CD4-positive, alpha-beta T cell treated with Interleukin-1 beta for 1 hour (primary cell): ENCODE results near the gene MAL.

Source experiments
- DNase-seq, 2 donors: peaks; one replicate each; pipeline ENCODE4 v3.0.0-alpha.2; 2020 to 2022

The MAL gene

DNA sequence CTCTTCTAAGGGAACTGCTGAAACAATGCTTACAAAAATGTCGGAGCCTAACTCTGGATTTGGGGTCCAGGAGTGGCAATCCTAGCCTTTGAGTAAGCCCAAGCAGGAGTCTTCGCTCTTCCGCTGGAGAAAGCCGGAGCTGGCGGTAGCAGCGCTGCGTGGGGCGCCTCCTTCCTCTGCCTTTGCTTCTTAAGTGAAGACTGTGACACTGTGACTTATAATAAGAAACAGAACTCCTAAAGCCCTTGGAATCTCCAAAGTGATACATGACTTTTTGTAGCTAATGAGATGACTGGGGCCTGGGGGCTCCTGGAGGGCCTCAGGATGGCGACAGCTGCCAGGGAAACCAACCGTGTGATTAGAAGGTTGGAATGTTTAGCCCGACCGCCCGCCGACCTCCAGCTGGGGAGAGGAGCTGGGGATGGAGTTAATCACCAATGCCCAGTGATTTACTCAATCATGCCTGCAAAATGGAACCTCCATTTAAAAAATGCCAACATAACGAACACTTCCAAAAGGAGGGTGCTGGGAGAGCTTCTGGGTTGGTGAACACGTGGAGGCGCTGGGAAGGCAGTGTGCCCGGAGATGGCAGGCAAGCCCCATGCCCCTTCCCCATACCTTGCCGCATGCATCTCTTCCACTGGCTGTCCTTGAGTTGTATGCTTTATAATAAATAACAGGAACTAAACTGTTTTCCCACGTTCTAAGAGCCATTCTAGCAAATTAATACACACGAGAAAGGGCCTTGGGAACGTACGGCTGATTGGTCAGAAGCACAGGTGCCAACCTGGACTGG, 29.0 kb upstream of the MAL start:
- no peak for DNase-seq

DNA sequence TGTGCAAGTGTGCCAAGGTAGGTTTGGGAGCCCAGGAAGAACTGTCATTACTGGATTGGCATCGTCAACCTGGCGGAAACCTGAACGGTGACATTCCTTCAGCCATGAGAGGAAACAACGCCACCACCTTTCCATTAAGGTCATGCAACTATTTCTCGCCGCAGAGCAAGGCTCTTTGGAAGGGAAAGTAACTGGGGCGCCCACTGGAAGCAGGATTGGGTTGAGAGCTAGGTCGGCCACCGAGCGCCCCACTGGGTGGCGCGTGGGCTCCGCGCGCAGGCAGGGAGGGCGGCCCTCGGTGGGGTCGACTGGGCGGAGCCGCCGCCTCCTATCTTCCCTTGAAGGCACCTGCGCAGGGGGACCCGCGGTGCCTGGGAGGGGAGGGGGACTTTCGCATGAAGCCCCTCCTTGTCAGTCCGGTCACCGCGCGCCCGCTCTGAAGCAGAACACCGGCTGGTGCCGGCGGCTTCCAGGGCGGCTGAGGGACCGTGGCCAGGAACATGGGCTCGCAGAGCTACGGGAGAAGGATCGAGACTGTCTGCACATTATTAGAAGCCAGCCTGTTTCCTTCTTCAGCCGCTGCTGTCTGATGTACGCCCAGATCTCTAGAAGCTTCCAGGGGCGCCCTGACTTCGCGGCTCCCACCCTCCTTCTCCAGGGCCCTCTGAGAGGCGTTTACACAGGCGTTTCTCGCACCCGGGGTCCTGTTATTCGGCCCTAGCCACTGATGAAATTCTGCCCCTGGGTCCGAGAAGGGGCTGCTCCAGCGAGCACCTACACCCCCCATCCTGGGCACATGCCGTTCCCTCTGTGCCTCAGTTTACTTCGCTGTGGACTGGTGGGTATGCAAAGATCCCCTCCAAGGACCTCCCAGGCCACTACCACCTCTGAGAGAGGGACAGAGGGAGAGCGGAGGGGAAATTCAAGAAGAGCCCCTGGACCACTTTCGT, 27.3 kb upstream of the MAL start:
- DNase-seq: no peak

DNA sequence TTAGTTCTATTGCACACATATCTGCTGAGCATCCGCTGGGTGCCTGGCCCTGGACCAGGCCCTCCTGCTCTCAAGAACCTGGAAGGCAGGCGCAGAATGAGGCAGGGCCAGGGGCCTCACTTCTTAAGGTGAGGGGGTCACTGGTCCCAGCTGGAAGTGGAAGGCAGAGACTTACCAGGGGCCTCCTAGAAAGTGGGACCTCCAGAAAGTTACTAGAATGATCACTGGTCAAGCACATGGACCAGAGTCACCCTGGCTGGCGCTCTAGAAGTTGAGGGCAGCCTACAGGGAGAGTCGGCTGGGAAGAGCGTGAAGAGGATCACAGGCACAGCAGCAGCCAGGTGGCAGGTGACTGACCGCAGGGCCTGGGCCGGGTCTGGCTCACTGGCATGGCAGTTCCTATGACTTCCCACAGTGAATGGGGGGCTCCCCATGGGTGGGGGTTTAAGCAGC, 26.1 kb upstream of the MAL start:
- no peak for DNase-seq

DNA sequence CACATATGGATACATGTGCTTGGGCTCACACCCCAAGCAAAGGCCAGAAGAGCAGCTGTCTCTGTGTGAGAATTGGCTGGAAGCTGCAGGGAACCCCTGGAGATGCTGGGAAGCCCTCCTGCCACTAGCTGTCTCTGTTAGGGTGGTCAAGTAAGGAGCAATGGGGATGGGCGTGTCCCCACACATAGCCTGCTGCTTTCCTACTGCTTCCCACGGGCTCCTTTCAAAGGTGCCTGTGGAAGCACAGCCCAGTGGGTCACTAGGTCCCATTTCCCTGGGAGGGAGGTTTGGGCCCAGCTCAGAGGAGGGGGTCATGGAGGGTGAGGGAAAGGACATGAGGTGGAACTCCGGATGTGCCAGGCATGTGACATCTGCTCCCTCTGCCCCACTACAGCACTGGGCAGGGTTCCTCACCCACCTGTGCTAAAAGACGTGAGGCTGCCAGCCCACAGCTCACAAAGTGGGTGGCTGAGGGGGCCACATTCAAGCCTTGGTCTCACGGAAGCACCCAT, 24.4 kb upstream of the MAL start:
- DNase-seq: no peak

DNA sequence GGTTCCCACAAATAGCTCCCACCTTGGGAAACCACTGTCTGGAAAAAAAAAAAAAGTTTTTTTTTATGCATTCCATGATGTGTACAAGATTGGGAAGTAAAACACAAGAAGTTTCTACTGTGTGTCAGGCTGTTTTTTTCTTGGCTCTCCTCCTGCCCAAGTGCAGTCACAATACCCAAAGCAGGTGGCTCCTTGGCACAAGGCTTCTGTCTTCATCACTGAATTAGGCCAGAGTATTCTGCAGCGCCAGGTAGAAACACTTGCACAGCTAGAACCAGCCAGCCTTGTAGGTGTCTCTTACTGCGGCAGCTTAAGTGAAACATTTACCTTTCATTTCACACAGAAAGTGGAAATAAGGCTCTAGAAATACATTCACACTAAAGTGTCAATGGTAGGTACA, 23.8 kb upstream of the MAL start:
- DNase-seq: no peak

DNA sequence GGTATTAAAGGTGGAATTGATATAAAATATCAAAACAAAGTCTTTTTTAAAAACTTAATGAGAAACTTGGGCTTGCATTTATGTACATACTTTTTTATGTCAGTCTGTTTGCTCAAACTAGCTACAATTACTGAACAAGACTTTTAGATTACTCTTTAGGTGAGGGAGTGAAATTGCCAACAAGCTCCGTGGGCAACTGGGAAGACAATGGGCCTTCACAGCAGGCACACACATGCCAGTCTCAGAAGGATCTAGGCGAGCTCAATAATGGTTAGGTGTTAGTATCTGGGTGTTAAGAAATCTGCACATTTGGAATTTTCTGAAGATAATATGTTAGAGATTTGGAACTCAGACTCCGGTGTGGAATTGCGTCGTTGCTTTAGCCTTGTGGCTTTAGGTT, 23.0 kb upstream of the MAL start:
- no peak for DNase-seq

DNA sequence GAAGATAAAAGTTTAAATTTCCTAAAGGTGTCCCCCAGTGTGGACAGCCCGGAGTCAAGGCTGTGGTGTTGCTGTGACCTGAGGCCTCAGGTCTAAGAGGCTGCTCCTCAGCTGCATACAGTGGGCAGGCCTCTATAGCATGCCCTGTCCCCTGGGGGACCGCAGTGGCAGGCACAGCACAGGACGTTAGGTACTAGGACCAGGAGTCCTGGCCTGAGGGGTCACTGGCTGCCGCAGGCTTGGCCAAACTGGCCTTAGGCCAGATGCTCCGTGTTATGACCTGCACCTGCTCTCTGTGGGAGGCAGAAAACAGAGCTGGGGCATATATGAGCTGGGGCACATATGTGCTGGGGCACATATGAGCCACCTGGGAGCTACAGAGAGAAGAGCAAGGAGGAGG, 21.2 kb upstream of the MAL start:
- DNase-seq: no peak

DNA sequence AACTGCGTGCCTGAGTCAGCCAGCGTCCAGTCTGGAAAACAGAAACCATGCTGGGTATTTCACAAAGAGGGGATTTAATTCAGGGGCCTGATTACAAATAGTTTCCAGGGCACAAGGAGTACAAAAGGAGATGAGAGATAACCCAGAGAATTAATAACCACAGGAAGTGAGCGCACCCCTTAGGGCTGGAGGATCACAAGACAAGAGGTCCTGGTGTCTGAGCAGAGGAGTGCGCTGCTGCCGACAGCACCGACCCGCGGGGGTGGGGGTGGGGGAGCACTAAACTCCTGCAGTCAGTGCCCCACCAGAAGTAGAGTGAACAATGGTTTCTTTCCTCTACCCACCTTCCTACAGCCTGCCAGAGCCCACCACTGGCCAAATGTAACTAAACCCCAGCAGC, 20.8 kb upstream of the MAL start:
- DNase-seq: no peak

DNA sequence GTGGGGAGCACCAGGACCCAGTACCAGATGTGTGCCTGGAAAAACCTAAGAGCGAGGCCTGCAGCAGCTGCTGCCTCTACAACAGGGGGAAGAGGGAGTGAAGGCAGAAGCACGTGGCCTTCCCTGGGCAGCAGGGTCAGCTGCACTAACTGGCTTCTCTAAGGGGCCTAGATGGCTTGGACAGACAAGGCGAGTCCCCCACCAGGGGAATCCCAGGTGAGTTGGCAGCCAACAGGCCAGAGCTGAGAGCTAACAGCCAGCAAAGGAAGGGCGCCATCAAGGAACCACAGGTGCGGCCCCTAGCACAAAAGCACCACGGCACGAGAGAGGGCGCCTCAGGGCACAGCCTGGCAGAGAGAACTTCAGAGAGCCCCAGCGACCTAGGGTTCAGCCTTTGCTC, 19.8 kb upstream of the MAL start:
- DNase-seq: no peak

DNA sequence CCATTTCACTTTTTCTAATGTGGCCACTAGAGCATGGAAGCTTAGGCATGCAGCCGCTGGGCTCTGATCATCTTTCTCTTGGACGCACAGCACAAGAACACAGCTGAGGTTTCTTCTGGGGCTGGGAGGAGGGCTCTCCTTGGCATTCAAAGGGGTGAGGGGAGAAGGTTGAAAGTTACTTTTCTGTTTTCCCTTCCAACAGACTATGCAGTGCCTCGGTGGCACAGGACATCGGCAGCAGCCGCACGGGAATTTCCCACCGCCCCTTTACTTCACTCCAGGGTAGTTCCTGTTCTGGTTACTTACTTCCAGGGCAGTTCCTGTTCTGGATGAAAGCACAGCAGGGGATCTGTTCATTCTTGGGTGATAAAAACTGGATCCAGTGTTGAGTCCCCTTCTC, 18.9 kb upstream of the MAL start:
- DNase-seq: no peak

DNA sequence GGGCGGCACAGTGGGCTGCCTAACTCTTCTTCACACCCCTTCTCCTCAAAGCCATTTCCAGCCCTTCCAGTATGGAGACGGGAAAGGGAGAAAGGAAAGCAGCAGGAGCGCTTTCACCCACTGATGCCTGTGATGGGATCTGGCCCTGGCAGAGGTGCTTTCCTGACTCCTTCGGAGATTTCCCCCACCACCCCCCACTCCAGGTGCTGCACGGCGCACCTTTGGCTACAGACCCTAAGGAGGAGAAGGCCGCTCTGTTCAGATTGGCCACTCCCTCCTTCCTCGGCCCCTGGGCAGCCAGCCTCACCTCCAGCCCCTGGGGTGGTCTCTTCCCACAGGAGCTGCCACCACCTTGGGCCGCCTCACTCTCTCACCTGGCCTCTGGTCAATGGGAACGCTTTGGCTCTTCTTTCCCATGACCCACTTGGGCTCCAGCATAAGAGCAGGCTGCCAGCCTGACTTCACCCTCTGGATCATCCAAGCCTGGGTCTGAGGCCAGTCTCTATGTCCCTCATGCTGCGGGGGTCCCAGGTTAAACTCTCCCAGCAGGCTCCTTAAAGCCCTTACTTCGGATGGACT, 18.4 kb upstream of the MAL start:
- DNase-seq: no peak

DNA sequence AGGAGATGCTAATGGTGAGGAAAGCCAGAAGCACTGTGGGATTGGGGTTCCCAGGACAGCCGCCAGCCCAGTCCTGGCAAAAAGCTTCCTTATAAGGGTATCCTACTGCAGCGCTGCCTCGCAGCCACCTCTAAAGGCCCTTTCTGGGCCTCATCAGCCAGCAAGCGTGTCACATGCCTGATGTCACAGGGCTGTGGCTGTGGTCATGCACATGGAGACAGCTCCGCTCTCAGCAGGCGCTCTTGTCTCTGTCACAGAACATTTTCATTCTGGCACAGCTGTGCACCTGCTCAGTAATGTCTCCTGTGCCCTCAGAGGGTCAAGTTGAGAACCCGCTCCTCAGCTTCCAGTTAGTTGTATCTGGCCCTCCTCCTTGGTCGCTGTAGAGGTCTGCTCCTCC, 17.7 kb upstream of the MAL start:
- no peak for DNase-seq

DNA sequence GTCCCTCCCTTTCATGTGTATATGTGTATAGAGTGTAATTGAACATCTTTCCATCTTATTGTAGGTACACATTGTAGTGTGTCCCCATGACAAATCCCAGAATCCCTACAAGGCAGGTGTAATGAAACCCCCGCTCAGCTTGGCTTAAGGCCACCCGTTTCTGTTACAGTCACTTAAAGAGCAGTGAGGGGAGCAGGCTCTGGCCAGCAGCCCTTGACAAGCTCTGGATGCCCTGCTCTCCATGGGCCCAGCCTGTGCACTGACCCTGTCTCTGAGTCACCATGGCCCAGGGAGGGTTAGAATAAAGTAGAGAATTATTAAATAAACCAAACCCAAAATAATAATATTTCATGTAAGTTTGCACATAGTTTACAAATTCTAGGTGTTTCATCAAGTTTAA, 17.2 kb upstream of the MAL start:
- no peak for DNase-seq

DNA sequence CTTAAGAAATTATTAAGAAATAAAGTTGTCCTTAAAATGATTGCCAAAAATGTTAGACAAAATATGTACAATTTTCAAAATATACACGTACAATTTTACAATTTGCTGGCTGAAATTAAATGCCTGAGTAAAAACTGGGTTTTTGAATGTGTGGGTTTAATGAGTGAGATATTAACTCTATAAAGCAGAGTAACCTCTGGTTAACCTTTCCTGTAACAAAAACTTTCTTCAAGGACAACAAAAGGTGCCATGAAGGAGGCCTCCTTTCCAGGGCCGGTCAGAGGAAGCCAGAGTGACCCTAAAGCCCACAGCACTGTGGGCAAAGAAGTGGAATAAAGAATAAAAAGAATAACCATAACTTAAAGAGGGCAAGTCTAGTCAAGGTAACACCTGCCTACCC, 16.5 kb upstream of the MAL start:
- DNase-seq: no peak

DNA sequence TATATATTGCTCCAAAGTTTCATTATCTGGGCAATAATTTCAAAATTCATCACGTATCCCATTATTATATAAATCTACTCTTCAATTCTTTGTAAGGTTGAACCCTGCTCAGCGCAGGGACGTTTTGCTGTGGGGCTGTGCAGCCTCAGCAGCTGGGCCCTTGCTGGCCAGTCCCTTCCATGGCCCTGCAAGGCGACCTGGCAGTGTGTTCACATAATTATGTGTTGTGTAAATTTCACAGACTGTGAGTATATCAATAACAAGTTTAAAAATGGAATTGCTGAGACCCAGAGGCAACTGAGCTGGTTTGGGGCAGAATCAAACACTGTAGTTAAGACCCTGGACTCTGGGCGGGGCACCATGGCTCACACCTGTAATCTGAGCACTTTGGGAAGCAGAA, 16.1 kb upstream of the MAL start:
- no peak for DNase-seq

DNA sequence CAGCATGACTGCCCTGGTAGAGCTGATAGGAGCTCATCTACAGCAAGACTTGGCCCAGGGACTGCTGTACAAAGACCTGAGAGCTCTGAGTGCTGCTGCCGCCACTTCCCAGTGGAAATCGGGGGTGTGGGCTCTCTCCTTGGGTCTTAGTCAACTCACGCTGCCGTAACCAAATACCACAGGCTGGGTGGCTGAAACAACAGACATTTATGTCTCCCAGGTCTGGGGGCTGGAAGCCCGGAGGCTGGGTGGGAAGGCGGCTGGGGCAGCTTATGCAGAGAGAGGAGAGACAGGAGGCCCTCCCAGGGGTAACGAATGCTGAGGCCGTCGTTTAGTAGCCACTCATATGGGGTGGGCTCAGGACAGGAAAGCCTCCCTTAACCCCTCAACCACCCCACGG, 15.4 kb upstream of the MAL start:
- DNase-seq: no peak

DNA sequence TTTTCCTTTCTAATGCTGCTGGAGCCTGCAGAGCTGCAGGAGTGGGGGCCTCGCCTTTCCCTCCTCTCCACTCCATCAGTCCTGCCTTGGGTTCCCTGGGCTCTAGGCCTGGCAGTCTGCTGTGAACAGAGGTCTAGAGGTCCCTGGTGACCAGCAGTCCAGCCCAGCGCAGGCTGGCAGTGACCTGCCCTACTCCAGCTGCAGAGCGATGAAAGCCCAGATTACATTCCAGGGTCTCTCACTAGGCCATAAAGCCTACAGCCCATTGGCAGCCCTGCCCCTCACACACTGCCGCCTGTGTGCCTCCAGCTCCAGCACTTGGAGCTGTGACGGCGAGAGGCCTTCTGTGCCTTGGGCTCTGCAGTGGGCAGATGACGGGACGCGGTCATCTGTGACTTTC, 14.8 kb upstream of the MAL start:
- no peak for DNase-seq

DNA sequence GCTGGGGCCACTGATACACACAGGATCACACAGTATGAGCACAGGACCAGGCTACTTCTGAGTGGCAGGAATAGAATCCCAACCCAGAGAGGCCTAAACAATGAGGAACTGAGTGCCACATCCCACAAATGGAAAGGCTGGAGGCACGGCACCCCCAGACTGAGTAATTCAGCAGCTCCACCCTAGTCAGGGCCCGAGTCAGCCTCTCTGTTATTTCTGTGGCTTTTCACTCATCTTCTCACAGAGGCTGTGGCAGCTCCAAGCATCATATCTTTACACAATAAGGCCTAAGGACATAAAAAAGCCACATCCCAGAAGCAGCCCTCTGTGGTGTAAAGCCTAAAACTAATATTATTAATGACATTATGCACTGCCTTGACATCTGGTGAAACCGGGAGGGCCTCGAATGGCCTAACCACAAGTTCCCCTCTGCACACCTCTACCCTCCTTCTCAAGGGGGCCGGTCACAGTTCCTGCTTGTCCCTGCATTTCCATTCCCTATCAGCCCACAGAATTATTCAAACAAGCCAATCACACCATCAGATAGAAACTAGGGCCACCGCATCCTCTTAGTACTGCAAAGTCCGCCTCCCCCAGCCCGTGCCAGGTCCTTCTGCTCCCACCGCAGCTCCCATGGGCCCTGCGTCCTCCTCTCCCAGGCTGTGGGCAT, 12.5 kb upstream of the MAL start:
- no peak for DNase-seq

DNA sequence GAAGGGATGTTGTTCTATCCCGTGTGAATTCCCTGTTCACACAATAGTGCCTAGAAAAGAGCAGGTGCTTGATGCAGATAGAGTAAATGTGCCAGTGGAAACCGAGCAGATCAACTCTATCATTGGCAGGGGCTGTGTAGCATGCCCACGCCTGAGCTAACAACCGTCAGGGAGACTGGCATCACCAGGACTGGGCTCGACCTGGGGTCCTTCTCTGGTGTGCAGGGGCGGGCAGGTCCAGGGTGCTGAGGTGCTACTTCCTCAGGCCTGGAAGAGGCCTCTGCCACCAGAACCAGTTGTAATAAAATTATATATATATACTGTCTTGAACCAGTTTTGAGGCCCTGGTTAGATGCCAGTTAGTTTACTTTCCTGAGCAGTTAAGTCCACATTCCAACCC, 11.8 kb upstream of the MAL start:
- no peak for DNase-seq

DNA sequence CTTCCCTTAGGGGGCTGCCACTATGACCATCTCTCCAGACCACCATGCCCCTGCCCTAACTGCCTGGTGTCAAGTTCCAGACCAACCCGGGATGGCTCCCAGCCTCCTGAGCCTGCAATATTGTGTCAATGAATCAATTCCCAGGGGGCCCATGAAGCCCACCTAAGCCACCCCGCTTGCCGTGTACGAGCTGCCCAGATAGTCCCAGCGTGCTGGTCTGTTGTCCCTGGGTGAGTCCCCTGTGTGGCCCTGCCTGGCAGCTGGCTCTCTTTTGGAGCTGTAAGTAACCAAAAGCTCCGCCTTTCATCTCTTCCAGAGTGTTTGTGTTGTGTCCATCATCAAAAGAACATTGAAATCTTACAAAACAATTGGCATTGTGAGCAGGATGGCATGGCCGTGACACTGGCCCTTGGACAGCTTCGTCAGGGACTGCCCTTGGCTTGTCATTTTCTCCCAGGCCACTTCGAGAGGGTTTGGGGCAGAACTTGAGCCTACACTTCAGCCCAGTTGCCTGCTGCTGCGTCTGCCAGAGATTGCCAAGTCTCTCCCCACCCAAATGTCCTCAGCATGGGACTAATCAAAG, 11.3 kb upstream of the MAL start:
- DNase-seq: no peak

DNA sequence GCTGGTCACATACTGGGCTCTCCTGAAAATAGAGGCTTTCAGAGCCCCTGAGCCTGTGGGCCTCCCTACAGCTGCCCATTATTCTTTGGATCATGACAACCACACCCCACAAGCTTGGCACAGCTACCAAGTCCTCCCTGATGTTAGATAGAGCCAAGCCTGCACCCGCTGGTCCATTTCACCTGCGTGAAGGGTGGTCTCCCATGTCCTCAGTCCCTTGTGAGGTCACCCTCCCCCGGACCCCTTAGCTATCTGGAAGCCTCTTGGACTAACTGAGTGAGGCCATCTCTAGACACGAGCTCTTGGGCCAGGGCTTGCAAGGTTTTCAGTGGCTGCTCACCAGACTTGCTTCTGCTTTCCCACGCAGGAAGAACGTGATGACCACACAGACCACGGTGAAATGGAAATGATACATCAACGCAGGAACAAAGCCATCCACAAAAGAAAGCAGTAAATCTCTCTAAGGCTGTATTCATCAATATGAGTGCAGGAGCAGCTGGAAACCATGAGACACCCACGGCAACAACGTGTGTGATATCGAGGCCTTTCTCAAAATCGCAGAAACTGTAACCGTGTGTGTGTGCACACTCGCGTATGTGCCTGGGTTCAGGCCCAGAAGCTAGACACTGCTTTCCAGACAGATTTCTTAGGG, 10.1 kb upstream of the MAL start:
- no peak for DNase-seq

DNA sequence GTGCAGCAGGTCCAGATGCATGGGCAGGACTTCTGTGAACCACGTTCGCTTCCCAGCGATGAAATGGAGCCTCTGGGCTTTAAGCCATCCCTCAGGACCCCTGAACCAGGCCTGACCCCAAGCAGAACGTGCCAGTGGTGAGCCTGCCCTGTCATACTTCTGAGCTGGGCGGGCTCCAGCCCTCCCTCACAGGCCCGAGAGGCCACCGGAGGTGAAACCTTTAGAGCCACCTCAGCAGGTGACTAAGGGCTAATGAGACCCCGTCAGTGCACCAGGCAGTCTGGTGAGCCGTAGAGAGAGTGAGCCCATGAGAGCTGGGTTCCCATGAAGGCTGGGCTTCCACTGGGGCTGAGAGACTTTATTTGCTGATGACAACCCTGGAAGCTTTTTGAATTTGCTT, 8.9 kb upstream of the MAL start:
- no peak for DNase-seq
